Panc1 (cell line): ENCODE results near the gene SYT12. TPM values are rescaled to one million over a fixed set of nuclear protein-coding genes. Genes with fewer than 3 reads are reported as not detected.

Source experiments
- ATAC-seq: fragments of 200-7000 bp; cut with Tn5 transposase; 2 replicates; pipeline ENCODE4 v1.9.1; 2020; ENCODE audit warnings: mild to moderate bottlenecking, moderate library complexity
- BruUV-seq: library from RNA; stranded (reverse); fragments of 400-500 nt; replicated peaks from 2 replicates; lab custom pipeline; 2021; lab: Mats Ljungman, UMichigan
- CTCF ChIA-PET: fragments of 300-600 bp; sonication (Branson Sonifier 250); formaldehyde crosslinking; loops from one replicate; lab custom pipeline; 2022; ENCODE audit warnings: antibody characterized with exemption; lab: Charles Lee
- POLR2A ChIA-PET: fragments of 300-600 bp; sonication (Branson Sonifier 250); formaldehyde crosslinking; loops from one replicate; lab custom pipeline; 2022; ENCODE audit warnings: antibody characterized with exemption; lab: Charles Lee
- DNase-seq: peaks from one replicate; pipeline ENCODE4 v3.0.0-alpha.2; 2010; ENCODE audit warnings: low read depth, low spot score
- H3K27ac ChIP-seq: 2 replicates; pipeline ENCODE4 v1.5.1; 2011; ENCODE audit warnings: mild to moderate bottlenecking, low read length, inconsistent platforms
- H3K27me3 ChIP-seq: fragments of 200-500 bp; sonication (Bioruptor generic); 2 replicates; pipeline ENCODE4 v1.6.0; 2014; ENCODE audit warnings: low read length, inconsistent platforms; ENCODE audit not compliant: control insufficient read depth, insufficient read depth
- H3K36me3 ChIP-seq: fragments of 200-500 bp; sonication (Bioruptor generic); 2 replicates; pipeline ENCODE4 v1.5.1; 2014; ENCODE audit warnings: inconsistent platforms, mild to moderate bottlenecking, low read length, moderate library complexity; ENCODE audit not compliant: control insufficient read depth, insufficient read depth
- H3K4me1 ChIP-seq: 2 replicates; pipeline ENCODE4 v1.5.1; 2011; ENCODE audit warnings: inconsistent platforms, mild to moderate bottlenecking, low read length, moderate library complexity; ENCODE audit not compliant: control insufficient read depth, insufficient read depth
- H3K4me3 ChIP-seq, 2 experiments: 2 replicates each; pipeline ENCODE4 v1.5.1; 2011 to 2012; ENCODE audit warnings: low read depth in 2 of 2, low read length in 2 of 2, mild to moderate bottlenecking in 2 of 2, inconsistent platforms in 1 of 2, moderate library complexity in 1 of 2
- H3K9me3 ChIP-seq: fragments of 200-500 bp; sonication (Bioruptor generic); 2 replicates; pipeline ENCODE4 v1.5.1; 2014; ENCODE audit warnings: low read depth, mild to moderate bottlenecking, inconsistent platforms, low read length, moderate library complexity; ENCODE audit not compliant: control insufficient read depth, insufficient read depth
- CTCF ChIP-seq: fragments of 450-650 bp; IDR thresholded peaks from 2 replicates; pipeline ENCODE4 v1.5.1; 2017; ENCODE audit warnings: mild to moderate bottlenecking
- POLR2AphosphoS5 ChIP-seq: IDR thresholded peaks from 2 replicates; pipeline ENCODE4 v1.6.1; 2012; ENCODE audit warnings: mild to moderate bottlenecking, low read depth, low read length, moderate library complexity
- REST ChIP-seq, 2 experiments: IDR thresholded peaks; 2 replicates each; pipeline ENCODE4 v1.6.1; 2011 to 2012; ENCODE audit warnings: low read depth in 2 of 2, control low read depth in 1 of 2, low read length in 1 of 2, mild to moderate bottlenecking in 1 of 2, moderate library complexity in 1 of 2; ENCODE audit not compliant: insufficient read depth in 1 of 2
- SIN3A ChIP-seq: IDR thresholded peaks from 2 replicates; pipeline ENCODE4 v1.6.1; 2012; ENCODE audit warnings: low read depth, mild to moderate bottlenecking, low read length, moderate library complexity, borderline replicate concordance; ENCODE audit not compliant: insufficient read depth
- TCF7L2 ChIP-seq: IDR thresholded peaks from 2 replicates; pipeline ENCODE4 v1.6.1; 2011; ENCODE audit warnings: mild to moderate bottlenecking, low read depth, low read length, inconsistent platforms
- in situ Hi-C: cut with HindIII; loops from 2 replicates; pipeline ENCODE4 v1.10.0; 2016; ENCODE audit warnings: low sequenced_read_pairs, low pct_unique_long_range_greater_than_20kb
- intact Hi-C: fragments of 100-400 bp; cut with micrococcal nuclease; formaldehyde crosslinking; loops from one replicate; pipeline ENCODE4 v1.10.0; 2022; ENCODE audit not compliant: unreplicated experiment
- total RNA-seq: library from RNA; stranded (reverse); gene quantifications from one replicate; pipeline ENCODE4 v1.2.1, GENCODE V29; 2021; ENCODE audit not compliant: unreplicated experiment

The SYT12 gene
- total RNA-seq, 1 experiment from 2014 or later: 0.62 TPM

GRCh38 chr11:67043572-67044349 is 20.8 kb downstream of the SYT12 start:
- H3K27ac ChIP-seq: no peak overlapping the region
- H3K9me3 ChIP-seq: no peaks in the 10 kb centered on the region
- BruUV-seq: no TSS peak
- DNase-seq (no peak), ATAC-seq (no peak)
- no peaks in the 10 kb centered on the region for H3K27me3 ChIP-seq
- CTCF ChIA-PET: no interaction called here
- no peak overlapping the region for H3K4me3 ChIP-seq
- H3K4me1 ChIP-seq: no peaks in the 10 kb centered on the region; the same call in 1 of the 2 replicates
- POLR2A ChIA-PET: interaction anchor here (0.6 kb wide), 1 partner anchor 232 kb away, joined by 3 read pairs; no protein-coding TSS in a partner anchor
- TF ChIP-seq TCF7L2 (no peak), SIN3A (no peak), POLR2AphosphoS5 (no peak), REST (IDR thresholded peaks at IDR 0.05; ENCODE audit: insufficient read depth in 1 of 2, low read depth in 2 of 2, low read length in 1 of 2) (no peak), CTCF (no peak)
- H3K36me3 ChIP-seq: no peaks in the 10 kb centered on the region
- in situ Hi-C loops (no loop called here), intact Hi-C loops (no loop called here)

GRCh38 chr11:67044496-67044895 is 21.6 kb downstream of the SYT12 start:
- no peak overlapping the region for H3K4me3 ChIP-seq
- H3K36me3 ChIP-seq: no peaks in the 10 kb centered on the region
- BruUV-seq: no TSS peak
- in situ Hi-C loops: no loop called here
- no peaks in the 10 kb centered on the region; the same call in 1 of the 2 replicates for H3K4me1 ChIP-seq
- intact Hi-C loops: no loop called here
- H3K27me3 ChIP-seq: no peaks in the 10 kb centered on the region
- no peak overlapping the region for H3K27ac ChIP-seq
- no peaks in the 10 kb centered on the region for H3K9me3 ChIP-seq
- ChIA-PET CTCF (interaction anchor here (0.6 kb wide), 1 partner anchor 11 kb away, joined by 6 read pairs; no protein-coding TSS in a partner anchor), POLR2A (no interaction called here)
- ATAC-seq (no peak), DNase-seq (no peak)
- TF ChIP-seq SIN3A: no peak
- no peak for TF ChIP-seq REST (IDR thresholded peaks at IDR 0.05; ENCODE audit: insufficient read depth in 1 of 2, low read depth in 2 of 2, low read length in 1 of 2)
- TF ChIP-seq TCF7L2: no peak
